ENCODE data around the gene NOD2. TPM values are rescaled to one million over a fixed set of nuclear protein-coding genes. Genes with fewer than 3 reads are reported as not detected.
A peak's percentile ranks its signal among the peaks of the same experiment; 100 is the strongest.

Gene NOD2
- total RNA-seq, 4 donors from 2014 or later: 33.8 to 66.2 (median 48.6) TPM

- TF ChIP-seq POLR2A (IDR thresholded peaks at IDR 0.05): no peak
- no peak for TF ChIP-seq EP300 (IDR thresholded peaks at IDR 0.05)
- TF ChIP-seq CTCF (IDR thresholded peaks at IDR 0.05): no peak
- TF ChIP-seq POLR2AphosphoS5 (IDR thresholded peaks at IDR 0.05): no peak
Observed at GRCh38 chr16:50702725-50703124, 9.3 kb downstream of the NOD2 start.

GRCh38 chr16:50704245-50704644 lies 10.8 kb downstream of the NOD2 start:
- TF ChIP-seq POLR2AphosphoS5 (IDR thresholded peaks at IDR 0.05) (no peak), EP300 (IDR thresholded peaks at IDR 0.05) (no peak)
- Histone ChIP-seq H3K4me1 (peaks cover 17% of the 10 kb centered on the region), H3K27ac (no peak overlapping the region), H3K9me3 (no peaks in the 10 kb centered on the region), H3K27me3 (no peaks in the 10 kb centered on the region), H3K36me3 (no peaks in the 10 kb centered on the region), H3K4me3 (no peak overlapping the region)
- no peak for DNase-seq (ENCODE audit: low spot score in 2 of 2)
- whole genome bisulfite sequencing: 87% methylated on average over 1 of the region's 1 CpG

More at GRCh38 chr16:50702725-50703124, 9.3 kb downstream of the NOD2 start:
- H3K36me3 ChIP-seq: no peaks in the 10 kb centered on the region
- peaks cover 27% of the 10 kb centered on the region for H3K4me1 ChIP-seq
- no peaks in the 10 kb centered on the region for H3K27me3 ChIP-seq
- DNase-seq (ENCODE audit: low spot score in 2 of 2): no peak
- H3K27ac ChIP-seq: no peak overlapping the region
- H3K4me3 ChIP-seq: no peak overlapping the region
- no peaks in the 10 kb centered on the region for H3K9me3 ChIP-seq
- 87% methylated on average over 3 of the region's 3 CpGs for WGBS

- Histone ChIP-seq H3K9me3 (no peaks in the 10 kb centered on the region), H3K36me3 (peaks cover 2% of the 10 kb centered on the region), H3K27me3 (no peaks in the 10 kb centered on the region), H3K4me1 (peaks cover 9% of the 10 kb centered on the region), H3K27ac (peak overlapping the region; percentile 16), H3K4me3 (no peak overlapping the region)
- 72% methylated on average over 5 of the region's 5 CpGs for WGBS
- TF ChIP-seq CTCF (IDR thresholded peaks at IDR 0.05) (no peak), EP300 (IDR thresholded peaks at IDR 0.05) (no peak), POLR2A (IDR thresholded peaks at IDR 0.05) (no peak), POLR2AphosphoS5 (IDR thresholded peaks at IDR 0.05) (no peak)
- no peak for DNase-seq (ENCODE audit: low spot score in 2 of 2)
Observed at GRCh38 chr16:50705436-50706110, 12.2 kb downstream of the NOD2 start.

GRCh38 chr16:50706250-50706649 lies 12.8 kb downstream of the NOD2 start:
- no peak overlapping the region for H3K4me3 ChIP-seq
- peaks cover 4% of the 10 kb centered on the region for H3K36me3 ChIP-seq
- WGBS: 76% methylated on average over 3 of the region's 3 CpGs
- TF ChIP-seq POLR2AphosphoS5 (IDR thresholded peaks at IDR 0.05) (no peak), POLR2A (IDR thresholded peaks at IDR 0.05) (no peak), CTCF (IDR thresholded peaks at IDR 0.05) (no peak), EP300 (IDR thresholded peaks at IDR 0.05) (no peak)
- peaks cover 8% of the 10 kb centered on the region for H3K4me1 ChIP-seq
- no peak overlapping the region for H3K27ac ChIP-seq
- no peak for DNase-seq (ENCODE audit: low spot score in 2 of 2)
- no peaks in the 10 kb centered on the region for H3K27me3 ChIP-seq
- H3K9me3 ChIP-seq: no peaks in the 10 kb centered on the region

- Histone ChIP-seq H3K27ac (peak overlapping the region; percentile 35), H3K27me3 (no peaks in the 10 kb centered on the region), H3K36me3 (peaks cover 4% of the 10 kb centered on the region), H3K9me3 (no peaks in the 10 kb centered on the region), H3K4me1 (peaks cover 8% of the 10 kb centered on the region), H3K4me3 (no peak overlapping the region)
- DNase-seq (ENCODE audit: low spot score in 2 of 2): no peak
- WGBS: 72% methylated on average over 6 of the region's 10 CpGs
- TF ChIP-seq CTCF (IDR thresholded peaks at IDR 0.05) (no peak), POLR2AphosphoS5 (IDR thresholded peaks at IDR 0.05) (no peak), POLR2A (IDR thresholded peaks at IDR 0.05) (no peak), EP300 (IDR thresholded peaks at IDR 0.05) (no peak)
Observed at GRCh38 chr16:50708373-50709060, 15.1 kb downstream of the NOD2 start.

All from suprapubic skin (tissue), 4 donors.